Measurements from ENCODE around the gene SPPL2C.

DNA sequence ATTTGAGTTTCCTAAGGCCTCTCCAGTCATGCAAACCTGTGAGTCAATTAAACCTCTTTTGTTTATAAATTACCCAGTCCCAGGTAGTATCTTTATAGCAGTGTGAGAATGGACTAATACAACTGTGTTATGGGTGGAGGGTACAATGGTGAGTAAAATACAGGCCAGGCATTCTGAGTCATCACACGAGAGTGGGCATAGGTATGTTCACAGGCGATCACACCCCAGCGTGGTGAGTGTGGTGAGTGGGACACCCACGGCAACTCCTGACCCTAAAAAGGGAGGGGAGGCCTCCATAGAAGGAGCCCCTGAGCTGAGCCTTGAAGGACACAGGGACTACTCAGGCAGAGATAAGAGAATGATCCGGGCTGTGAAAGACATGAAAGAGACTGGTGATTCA, 27.0 kb downstream of the SPPL2C start:
- TF ChIP-seq, protein P1, sequence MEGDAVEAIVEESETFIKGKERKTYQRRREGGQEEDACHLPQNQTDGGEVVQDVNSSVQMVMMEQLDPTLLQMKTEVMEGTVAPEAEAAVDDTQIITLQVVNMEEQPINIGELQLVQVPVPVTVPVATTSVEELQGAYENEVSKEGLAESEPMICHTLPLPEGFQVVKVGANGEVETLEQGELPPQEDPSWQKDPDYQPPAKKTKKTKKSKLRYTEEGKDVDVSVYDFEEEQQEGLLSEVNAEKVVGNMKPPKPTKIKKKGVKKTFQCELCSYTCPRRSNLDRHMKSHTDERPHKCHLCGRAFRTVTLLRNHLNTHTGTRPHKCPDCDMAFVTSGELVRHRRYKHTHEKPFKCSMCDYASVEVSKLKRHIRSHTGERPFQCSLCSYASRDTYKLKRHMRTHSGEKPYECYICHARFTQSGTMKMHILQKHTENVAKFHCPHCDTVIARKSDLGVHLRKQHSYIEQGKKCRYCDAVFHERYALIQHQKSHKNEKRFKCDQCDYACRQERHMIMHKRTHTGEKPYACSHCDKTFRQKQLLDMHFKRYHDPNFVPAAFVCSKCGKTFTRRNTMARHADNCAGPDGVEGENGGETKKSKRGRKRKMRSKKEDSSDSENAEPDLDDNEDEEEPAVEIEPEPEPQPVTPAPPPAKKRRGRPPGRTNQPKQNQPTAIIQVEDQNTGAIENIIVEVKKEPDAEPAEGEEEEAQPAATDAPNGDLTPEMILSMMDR (IDR thresholded peaks at IDR 0.05): no peak
- TF ChIP-seq POLR2A (IDR thresholded peaks at IDR 0.05): no peak
- no peak for TF ChIP-seq POLR2AphosphoS5 (IDR thresholded peaks at IDR 0.05)
- TF ChIP-seq EP300 (IDR thresholded peaks at IDR 0.05): no peak

Data from gastroesophageal sphincter (tissue), 3 donors.